PC-9 (cell line): ENCODE data around the gene ADAMTS13. TPM values are rescaled to one million over a fixed set of nuclear protein-coding genes. Genes with fewer than 3 reads are reported as not detected.

Experiments
- BruUV-seq: library from RNA; stranded (reverse); fragments of 400-500 nt; replicated peaks from 2 replicates; lab custom pipeline; 2021; lab: Mats Ljungman, UMichigan
- CTCF ChIA-PET: fragments of 300-600 bp; sonication (Branson Sonifier 250); formaldehyde crosslinking; loops from one replicate; lab custom pipeline; 2022; ENCODE audit warnings: antibody characterized with exemption; lab: Charles Lee
- POLR2A ChIA-PET: fragments of 300-600 bp; sonication (Branson Sonifier 250); formaldehyde crosslinking; loops from one replicate; lab custom pipeline; 2022; ENCODE audit warnings: antibody characterized with exemption; ENCODE audit not compliant: unreplicated experiment; lab: Charles Lee
- DNase-seq, 2 experiments: peaks; one replicate each; pipeline versions ENCODE4 v3.0.0 to v3.0.0-alpha.2; 2015 to 2022; ENCODE audit warnings: mixed read lengths in 1 of 2
- H2AFZ ChIP-seq: fragments of 200-600 bp; sonication (generic); 2 replicates; pipeline ENCODE4 v1.8.1; 2017; ENCODE audit warnings: antibody characterized with exemption
- H3F3A ChIP-seq: fragments of 200-600 bp; sonication (generic); 2 replicates; pipeline ENCODE4 v1.8.1; 2017; ENCODE audit warnings: antibody characterized with exemption, mild to moderate bottlenecking, low read depth; ENCODE audit not compliant: insufficient read depth
- H3K27ac ChIP-seq: fragments of 200-600 bp; sonication (generic); 2 replicates; pipeline ENCODE4 v1.6.1; 2016; ENCODE audit warnings: mixed run types
- H3K27me3 ChIP-seq: fragments of 200-600 bp; sonication (generic); 2 replicates; pipeline ENCODE4 v1.6.1; 2016; ENCODE audit warnings: low read depth, mixed run types; ENCODE audit not compliant: insufficient read depth
- H3K36me3 ChIP-seq: fragments of 200-600 bp; sonication (generic); 2 replicates; pipeline ENCODE4 v1.6.1; 2016; ENCODE audit warnings: low read depth, mixed run types
- H3K4me1 ChIP-seq: fragments of 200-600 bp; sonication (generic); replicated peaks from 2 replicates; pipeline ENCODE4 v1.6.1; 2016; ENCODE audit warnings: mixed run types; ENCODE audit not compliant: insufficient read depth
- H3K4me2 ChIP-seq: fragments of 200-600 bp; sonication (generic); 2 replicates; pipeline ENCODE4 v1.6.1; 2017; ENCODE audit warnings: mixed run types
- H3K4me3 ChIP-seq: fragments of 200-600 bp; sonication (generic); 2 replicates; pipeline ENCODE4 v1.6.1; 2016; ENCODE audit warnings: mixed run types
- H3K79me2 ChIP-seq: fragments of 200-600 bp; sonication (generic); 2 replicates; pipeline ENCODE4 v1.6.1; 2017; ENCODE audit warnings: low read depth, mixed run types
- H3K9me2 ChIP-seq: fragments of 200-600 bp; sonication (generic); 2 replicates; pipeline ENCODE4 v1.8.1; 2017; ENCODE audit warnings: mild to moderate bottlenecking; ENCODE audit not compliant: insufficient read depth
- H3K9me3 ChIP-seq: fragments of 200-600 bp; sonication (generic); 2 replicates; pipeline ENCODE4 v1.8.1; 2016; ENCODE audit warnings: low read depth; ENCODE audit not compliant: insufficient read depth
- H4K20me1 ChIP-seq: fragments of 200-600 bp; sonication (generic); 2 replicates; pipeline ENCODE4 v1.8.1; 2017; ENCODE audit not compliant: insufficient read depth
- EZH2 ChIP-seq: fragments of 200-600 bp; sonication (generic); IDR thresholded peaks from 2 replicates; pipeline ENCODE4 v1.8.0; 2017; ENCODE audit warnings: antibody characterized with exemption, low read depth
- intact Hi-C: fragments of 100-400 bp; cut with micrococcal nuclease; formaldehyde crosslinking; loops from one replicate; pipeline ENCODE4 v1.10.0; 2022; ENCODE audit not compliant: unreplicated experiment
- total RNA-seq: library from RNA; stranded (reverse); gene quantifications from 2 replicates; pipeline ENCODE4 v1.2.3, GENCODE V29; 2021
- TF ChIP-seq, protein P1 (sequence below): fragments of 200-600 bp; sonication (generic); conservative IDR thresholded peaks from 2 replicates; pipeline ENCODE4 v1.6.1; 2017; ENCODE audit warnings: mixed run types, antibody characterized with exemption, mild to moderate bottlenecking, moderate library complexity

ADAMTS13 gene
- total RNA-seq, 1 experiment from 2014 or later: 7.1 TPM

DNA sequence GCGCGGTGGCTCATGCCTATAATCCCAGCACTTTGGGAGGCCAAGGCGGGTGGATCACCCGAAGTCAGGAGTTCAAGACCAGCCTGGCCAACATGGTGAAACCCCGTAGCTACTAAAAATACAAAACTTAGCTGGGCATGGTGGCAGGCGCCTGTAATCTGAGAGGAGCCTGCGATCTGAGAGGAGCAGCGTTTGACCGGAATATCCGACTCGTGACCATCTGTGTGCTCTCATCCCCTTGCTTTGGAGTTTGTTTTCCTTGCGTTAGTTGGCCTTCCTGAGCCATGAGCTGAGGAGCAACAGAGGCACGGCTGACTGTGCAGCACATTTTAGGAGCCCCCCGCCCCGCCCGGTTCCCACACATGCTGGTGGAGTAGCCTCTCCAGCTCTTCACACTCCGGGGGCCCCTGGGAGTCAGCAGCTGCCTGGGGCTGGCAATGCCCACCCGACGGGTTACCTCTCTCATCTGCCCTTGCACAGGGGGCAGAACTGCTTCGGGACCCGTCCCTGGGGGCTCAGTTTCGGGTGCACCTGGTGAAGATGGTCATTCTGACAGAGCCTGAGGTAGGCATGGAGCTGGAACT is 3.0 kb downstream of the ADAMTS13 start:
- BruUV-seq: no TSS peak
- Histone ChIP-seq H4K20me1 (no peaks in the 10 kb centered on the region), H3K9me3 (no peaks in the 10 kb centered on the region), H3K4me2 (no peak overlapping the region), H3K9me2 (no peaks in the 10 kb centered on the region), H3K4me1 (no peaks in the 10 kb centered on the region), H3K27ac (no peak overlapping the region), H3K36me3 (no peaks in the 10 kb centered on the region), H3K79me2 (no peaks in the 10 kb centered on the region), H2AFZ (no peak overlapping the region), H3K4me3 (no peak overlapping the region), H3K27me3 (peaks cover 19% of the 10 kb centered on the region), H3F3A (peaks cover 4% of the 10 kb centered on the region; the same call in 1 of the 2 replicates)
- DNase-seq: no peak
- ChIA-PET CTCF (no interaction called here), POLR2A (no interaction called here)
- no peak for TF ChIP-seq EZH2
- intact Hi-C loops: no loop called here

DNA sequence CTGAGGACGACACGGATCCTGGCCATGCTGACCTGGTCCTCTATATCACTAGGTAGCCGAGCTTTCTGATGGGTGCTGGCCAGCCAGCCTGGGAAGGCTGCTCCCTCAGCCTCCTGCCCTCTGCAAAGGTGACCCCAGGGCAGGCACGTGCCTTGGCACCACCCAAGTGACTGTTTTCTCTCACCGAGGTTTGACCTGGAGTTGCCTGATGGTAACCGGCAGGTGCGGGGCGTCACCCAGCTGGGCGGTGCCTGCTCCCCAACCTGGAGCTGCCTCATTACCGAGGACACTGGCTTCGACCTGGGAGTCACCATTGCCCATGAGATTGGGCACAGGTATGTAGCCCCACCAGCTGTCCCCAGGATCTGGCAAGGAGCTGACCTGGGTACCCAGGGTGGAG is 3.8 kb downstream of the ADAMTS13 start:
- Histone ChIP-seq H3K4me2 (no peak overlapping the region), H3K27ac (no peak overlapping the region), H3K79me2 (no peaks in the 10 kb centered on the region), H3K36me3 (no peaks in the 10 kb centered on the region), H3K9me2 (no peaks in the 10 kb centered on the region), H3K9me3 (no peaks in the 10 kb centered on the region), H4K20me1 (no peaks in the 10 kb centered on the region), H3F3A (no peaks in the 10 kb centered on the region; the same call in 1 of the 2 replicates), H2AFZ (no peak overlapping the region), H3K4me3 (no peak overlapping the region), H3K4me1 (no peaks in the 10 kb centered on the region), H3K27me3 (peaks cover 19% of the 10 kb centered on the region)
- TF ChIP-seq, protein P1, sequence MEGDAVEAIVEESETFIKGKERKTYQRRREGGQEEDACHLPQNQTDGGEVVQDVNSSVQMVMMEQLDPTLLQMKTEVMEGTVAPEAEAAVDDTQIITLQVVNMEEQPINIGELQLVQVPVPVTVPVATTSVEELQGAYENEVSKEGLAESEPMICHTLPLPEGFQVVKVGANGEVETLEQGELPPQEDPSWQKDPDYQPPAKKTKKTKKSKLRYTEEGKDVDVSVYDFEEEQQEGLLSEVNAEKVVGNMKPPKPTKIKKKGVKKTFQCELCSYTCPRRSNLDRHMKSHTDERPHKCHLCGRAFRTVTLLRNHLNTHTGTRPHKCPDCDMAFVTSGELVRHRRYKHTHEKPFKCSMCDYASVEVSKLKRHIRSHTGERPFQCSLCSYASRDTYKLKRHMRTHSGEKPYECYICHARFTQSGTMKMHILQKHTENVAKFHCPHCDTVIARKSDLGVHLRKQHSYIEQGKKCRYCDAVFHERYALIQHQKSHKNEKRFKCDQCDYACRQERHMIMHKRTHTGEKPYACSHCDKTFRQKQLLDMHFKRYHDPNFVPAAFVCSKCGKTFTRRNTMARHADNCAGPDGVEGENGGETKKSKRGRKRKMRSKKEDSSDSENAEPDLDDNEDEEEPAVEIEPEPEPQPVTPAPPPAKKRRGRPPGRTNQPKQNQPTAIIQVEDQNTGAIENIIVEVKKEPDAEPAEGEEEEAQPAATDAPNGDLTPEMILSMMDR: no peak
- TF ChIP-seq EZH2: no peak
- ChIA-PET POLR2A (no interaction called here), CTCF (no interaction called here)
- intact Hi-C loops: no loop called here
- DNase-seq: no peak
- BruUV-seq: no TSS peak

DNA sequence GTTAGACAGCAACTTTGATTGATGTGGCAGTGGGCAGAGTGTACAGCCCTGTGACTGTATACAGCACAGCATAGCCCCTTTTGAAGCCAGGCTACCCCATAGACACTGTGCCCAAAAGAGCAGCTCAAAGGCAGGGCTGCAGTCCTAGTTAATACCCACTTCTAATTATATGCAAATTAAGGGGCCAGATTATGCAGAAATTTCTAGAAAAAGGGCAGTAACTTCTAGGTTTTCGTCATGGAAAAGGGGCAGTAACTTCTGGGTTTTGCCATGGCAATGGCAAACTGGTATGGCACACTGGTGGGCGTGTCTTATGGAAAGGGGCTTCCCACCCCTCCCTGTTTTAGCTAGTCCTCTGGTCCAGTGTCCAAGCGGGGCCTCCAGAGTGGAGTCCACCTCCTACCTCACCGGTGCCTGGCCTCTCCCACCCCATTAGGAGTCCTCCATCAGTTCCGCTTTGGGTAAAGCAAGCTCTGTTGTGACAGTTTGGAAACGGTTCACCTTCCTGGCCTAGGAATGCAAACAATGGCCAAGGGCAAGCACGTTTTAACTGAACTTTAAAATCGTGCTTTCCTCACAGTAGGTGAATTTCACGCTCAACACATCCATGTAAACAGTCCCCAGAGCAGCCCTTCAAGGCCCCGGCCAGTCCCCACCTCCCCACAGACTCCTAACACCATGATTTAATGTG is 5.6 kb downstream of the ADAMTS13 start:
- Histone ChIP-seq H3F3A (no peaks in the 10 kb centered on the region; the same call in 1 of the 2 replicates), H3K27me3 (peaks cover 19% of the 10 kb centered on the region), H3K27ac (no peak overlapping the region), H3K4me2 (peak overlapping the region; percentile 40; the same call in 1 of the 2 replicates), H2AFZ (no peak overlapping the region), H3K9me3 (no peaks in the 10 kb centered on the region), H3K79me2 (no peaks in the 10 kb centered on the region), H3K4me1 (no peaks in the 10 kb centered on the region), H4K20me1 (no peaks in the 10 kb centered on the region), H3K9me2 (no peaks in the 10 kb centered on the region), H3K4me3 (no peak overlapping the region), H3K36me3 (no peaks in the 10 kb centered on the region)
- POLR2A ChIA-PET: no interaction called here
- TF ChIP-seq EZH2: no peak
- TF ChIP-seq, protein P1: no peak
- no TSS peak for BruUV-seq
- DNase-seq: no peak
- CTCF ChIA-PET: no interaction called here
- intact Hi-C loops: no loop called here
